Loucy (cell line): ENCODE data around the gene PLXDC1.
A peak's percentile ranks its signal among the peaks of the same experiment; 100 is the strongest.

ENCODE experiments used
- H2AFZ ChIP-seq: fragments of 200-600 bp; sonication (generic); 2 replicates; pipeline ENCODE4 v1.6.0; 2016; ENCODE audit warnings: antibody characterized with exemption, mild to moderate bottlenecking, low read length, moderate library complexity
- H3F3A ChIP-seq: fragments of 200-600 bp; 2 replicates; pipeline ENCODE4 v1.6.0; 2016; ENCODE audit warnings: antibody characterized with exemption, low read depth, mild to moderate bottlenecking
- H3K27me3 ChIP-seq: fragments of 200-600 bp; sonication (generic); 2 replicates; pipeline ENCODE4 v1.6.1; 2014; ENCODE audit warnings: low read length, mild to moderate bottlenecking; ENCODE audit not compliant: insufficient read depth, poor library complexity, severe bottlenecking
- H3K36me3 ChIP-seq: fragments of 200-600 bp; sonication (generic); 2 replicates; pipeline ENCODE4 v1.6.1; 2016; ENCODE audit warnings: low read length; ENCODE audit not compliant: insufficient read depth
- H3K4me1 ChIP-seq: fragments of 200-600 bp; sonication (generic); 2 replicates; pipeline ENCODE4 v1.5.1; 2014; ENCODE audit warnings: low read length, mild to moderate bottlenecking; ENCODE audit not compliant: insufficient read depth, poor library complexity, severe bottlenecking
- H3K4me2 ChIP-seq: fragments of 200-600 bp; sonication (generic); 2 replicates; pipeline ENCODE4 v1.6.0; 2014; ENCODE audit warnings: antibody characterized with exemption, low read length, low read depth, mild to moderate bottlenecking; ENCODE audit not compliant: poor library complexity, severe bottlenecking
- H3K4me3 ChIP-seq: fragments of 200-600 bp; sonication (generic); 2 replicates; pipeline ENCODE4 v1.5.1; 2014; ENCODE audit warnings: low read length, mild to moderate bottlenecking, mixed read lengths; ENCODE audit not compliant: poor library complexity, severe bottlenecking
- H3K79me2 ChIP-seq: fragments of 200-600 bp; sonication (generic); 2 replicates; pipeline ENCODE4 v1.6.1; 2014; ENCODE audit warnings: low read length; ENCODE audit not compliant: insufficient read depth
- H3K9ac ChIP-seq: fragments of 200-600 bp; sonication (generic); 2 replicates; pipeline ENCODE4 v1.6.0; 2014; ENCODE audit warnings: mild to moderate bottlenecking, low read depth, low read length, moderate library complexity; ENCODE audit not compliant: poor library complexity, severe bottlenecking
- H3K9me2 ChIP-seq: fragments of 200-600 bp; sonication (generic); replicated peaks from 2 replicates; pipeline ENCODE4 v1.6.1; 2016; ENCODE audit warnings: low read depth, low read length, mixed read lengths
- H3K9me3 ChIP-seq: fragments of 200-600 bp; sonication (generic); 2 replicates; pipeline ENCODE4 v1.6.1; 2014; ENCODE audit warnings: mild to moderate bottlenecking, antibody characterized with exemption, low read length, low read depth; ENCODE audit not compliant: insufficient read depth
- H4K20me1 ChIP-seq: fragments of 200-600 bp; sonication (generic); 2 replicates; pipeline ENCODE4 v1.6.0; 2014; ENCODE audit warnings: antibody characterized with exemption, low read length, mild to moderate bottlenecking; ENCODE audit not compliant: insufficient read depth, poor library complexity, severe bottlenecking
- CTCF ChIP-seq: fragments of 200-600 bp; sonication (generic); conservative IDR thresholded peaks from 2 replicates; pipeline ENCODE4 v1.5.1; 2014; ENCODE audit warnings: mild to moderate bottlenecking, antibody characterized with exemption, low read length
- EZH2phosphoT487 ChIP-seq: fragments of 200-600 bp; IDR thresholded peaks from 2 replicates; pipeline ENCODE4 v1.6.1; 2018; ENCODE audit warnings: antibody characterized with exemption, mild to moderate bottlenecking, moderate library complexity, borderline replicate concordance

The PLXDC1 gene

DNA sequence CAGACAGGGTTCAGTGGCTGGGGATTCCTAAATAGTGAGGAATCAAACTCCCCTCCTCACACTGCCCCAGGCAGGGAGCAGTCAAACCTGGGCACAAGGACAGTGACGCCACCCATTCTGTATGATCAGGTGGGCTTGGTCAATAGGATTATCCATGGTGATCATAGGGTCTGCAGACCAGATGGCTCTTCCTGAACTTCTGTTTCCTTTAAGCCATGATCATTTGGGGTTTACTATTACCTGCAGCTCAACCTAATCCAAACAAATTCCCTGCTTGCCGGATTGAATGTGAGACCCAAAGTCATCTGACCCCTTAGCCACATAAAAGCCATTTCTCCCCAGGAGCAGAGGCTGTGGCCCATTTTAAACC, 54.3 kb downstream of the PLXDC1 start:
- Histone ChIP-seq H2AFZ (no peak overlapping the region), H3K4me3 (peak overlapping the region; percentile 67), H3K4me2 (peak overlapping the region; percentile 83), H3K27me3 (no peaks in the 10 kb centered on the region), H3K36me3 (no peaks in the 10 kb centered on the region), H3K9me2 (no peaks in the 10 kb centered on the region), H3K79me2 (no peaks in the 10 kb centered on the region), H3K9ac (peak overlapping the region; percentile 71), H4K20me1 (no peaks in the 10 kb centered on the region), H3F3A (peaks cover 17% of the 10 kb centered on the region), H3K4me1 (peaks cover 52% of the 10 kb centered on the region), H3K9me3 (no peaks in the 10 kb centered on the region)
- no peak for TF ChIP-seq EZH2phosphoT487
- no peak for TF ChIP-seq CTCF

- Histone ChIP-seq H3K4me1 (peaks cover 52% of the 10 kb centered on the region), H3K9me2 (no peaks in the 10 kb centered on the region), H3K4me2 (peak overlapping the region; percentile 83)
Measured at GRCh38 chr17:39096508-39097149, 54.8 kb downstream of the PLXDC1 start.

DNA sequence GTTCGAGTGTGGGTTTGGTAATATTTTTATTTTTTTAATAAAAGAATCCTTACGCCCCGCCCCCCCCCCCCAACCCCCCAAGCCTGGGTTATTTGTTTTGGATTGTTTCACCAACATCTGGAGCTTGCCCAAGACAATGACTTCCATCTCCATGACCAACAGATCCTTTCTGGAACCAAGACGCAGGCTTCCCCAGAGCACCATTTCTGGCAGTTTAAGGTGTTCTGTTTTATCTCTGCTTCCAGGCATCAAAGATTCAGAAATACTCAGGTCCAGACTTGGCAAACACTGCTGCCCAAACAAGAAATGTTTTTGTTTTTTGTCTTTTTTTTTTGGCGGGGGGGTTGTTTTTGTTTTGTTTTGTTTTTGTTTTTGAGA, 56.1 kb downstream of the PLXDC1 start:
- Histone ChIP-seq H3K4me2 (peak overlapping the region; percentile 96), H3K4me3 (peak overlapping the region; percentile 65), H3K27me3 (no peaks in the 10 kb centered on the region)

More at GRCh38 chr17:39096508-39097149, 54.8 kb downstream of the PLXDC1 start:
- no peaks in the 10 kb centered on the region for H3K9me3 ChIP-seq
- no peaks in the 10 kb centered on the region for H4K20me1 ChIP-seq
- H3K4me3 ChIP-seq = peak overlapping the region; percentile 67
- no peak for TF ChIP-seq EZH2phosphoT487
- TF ChIP-seq CTCF = no peak
- H2AFZ ChIP-seq = no peak overlapping the region
- H3F3A ChIP-seq = peaks cover 17% of the 10 kb centered on the region
- peak overlapping the region; percentile 71 for H3K9ac ChIP-seq
- no peaks in the 10 kb centered on the region for H3K79me2 ChIP-seq
- no peaks in the 10 kb centered on the region for H3K36me3 ChIP-seq
- no peaks in the 10 kb centered on the region for H3K27me3 ChIP-seq

More for the DNA sequence above, 56.1 kb downstream of the PLXDC1 start:
- Histone ChIP-seq H4K20me1 (no peaks in the 10 kb centered on the region), H3K36me3 (no peaks in the 10 kb centered on the region), H3K9ac (peak overlapping the region; percentile 71), H2AFZ (no peak overlapping the region), H3F3A (peaks cover 17% of the 10 kb centered on the region), H3K79me2 (no peaks in the 10 kb centered on the region), H3K9me2 (no peaks in the 10 kb centered on the region), H3K4me1 (peaks cover 59% of the 10 kb centered on the region), H3K9me3 (no peaks in the 10 kb centered on the region)
- TF ChIP-seq EZH2phosphoT487 = no peak
- no peak for TF ChIP-seq CTCF
